ENCODE data around the gene ESR2. TPM values are rescaled to one million over a fixed set of nuclear protein-coding genes. Genes with fewer than 3 reads are reported as not detected.

The ESR2 gene
- total and polyA plus RNA-seq, 2 experiments from 2014 or later = 0.50 to 0.86 TPM

DNA sequence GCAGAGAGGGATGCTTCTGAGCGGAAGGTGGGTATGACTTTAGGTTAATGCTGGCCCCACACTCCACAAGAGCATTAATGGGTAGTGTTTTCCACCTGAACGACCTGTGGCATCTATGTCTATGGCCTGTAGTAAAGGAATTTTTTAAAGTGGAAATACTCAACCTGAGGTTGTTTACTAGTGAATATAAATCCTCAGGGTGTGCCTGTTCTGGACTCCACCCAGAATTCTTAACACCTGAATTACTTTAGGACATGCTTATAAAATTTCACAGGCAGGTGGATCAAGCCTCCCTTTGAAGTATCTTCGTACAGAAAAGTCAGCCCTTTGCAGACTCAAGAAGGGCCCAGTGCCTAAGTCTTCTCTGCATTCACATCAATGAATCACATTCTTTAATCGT is 196.1 kb downstream of the ESR2 start:
- Histone ChIP-seq H3K27ac (no peak overlapping the region), H3K4me3 (no peak overlapping the region), H3K9me3 (ENCODE audit: low read depth) (no peaks in the 10 kb centered on the region), H3K36me3 (no peaks in the 10 kb centered on the region), H3K4me1 (ENCODE audit: low read depth) (no peaks in the 10 kb centered on the region), H3K27me3 (no peaks in the 10 kb centered on the region)
- TF ChIP-seq, protein P1, sequence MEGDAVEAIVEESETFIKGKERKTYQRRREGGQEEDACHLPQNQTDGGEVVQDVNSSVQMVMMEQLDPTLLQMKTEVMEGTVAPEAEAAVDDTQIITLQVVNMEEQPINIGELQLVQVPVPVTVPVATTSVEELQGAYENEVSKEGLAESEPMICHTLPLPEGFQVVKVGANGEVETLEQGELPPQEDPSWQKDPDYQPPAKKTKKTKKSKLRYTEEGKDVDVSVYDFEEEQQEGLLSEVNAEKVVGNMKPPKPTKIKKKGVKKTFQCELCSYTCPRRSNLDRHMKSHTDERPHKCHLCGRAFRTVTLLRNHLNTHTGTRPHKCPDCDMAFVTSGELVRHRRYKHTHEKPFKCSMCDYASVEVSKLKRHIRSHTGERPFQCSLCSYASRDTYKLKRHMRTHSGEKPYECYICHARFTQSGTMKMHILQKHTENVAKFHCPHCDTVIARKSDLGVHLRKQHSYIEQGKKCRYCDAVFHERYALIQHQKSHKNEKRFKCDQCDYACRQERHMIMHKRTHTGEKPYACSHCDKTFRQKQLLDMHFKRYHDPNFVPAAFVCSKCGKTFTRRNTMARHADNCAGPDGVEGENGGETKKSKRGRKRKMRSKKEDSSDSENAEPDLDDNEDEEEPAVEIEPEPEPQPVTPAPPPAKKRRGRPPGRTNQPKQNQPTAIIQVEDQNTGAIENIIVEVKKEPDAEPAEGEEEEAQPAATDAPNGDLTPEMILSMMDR (IDR thresholded peaks at IDR 0.05; ENCODE audit: low read depth, low read length) = no peak
- no peak for DNase-seq (ENCODE audit: low read depth in 1 of 2, low spot score in 1 of 2)

DNA sequence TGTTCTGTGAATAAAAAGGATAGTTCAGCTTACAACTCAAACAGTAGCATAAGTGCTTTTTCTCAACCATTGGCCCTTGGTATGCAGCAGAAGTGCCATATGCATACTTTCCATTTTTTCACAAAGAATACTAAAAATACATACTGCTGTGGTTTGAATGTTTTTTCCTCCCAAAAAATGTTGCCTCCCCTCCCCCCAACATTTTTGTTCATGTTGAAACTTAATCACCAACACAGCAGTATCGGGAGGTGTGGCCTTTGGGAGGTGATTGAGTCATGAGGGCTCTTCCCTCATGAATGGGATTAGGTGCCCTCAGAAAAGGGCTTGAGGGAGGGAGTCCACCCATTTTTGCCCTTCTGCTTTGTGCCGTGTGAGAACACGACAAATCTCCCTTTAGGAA is 198.6 kb downstream of the ESR2 start:
- Histone ChIP-seq H3K27ac (no peak overlapping the region), H3K4me1 (ENCODE audit: low read depth) (no peaks in the 10 kb centered on the region), H3K4me3 (no peak overlapping the region), H3K27me3 (no peaks in the 10 kb centered on the region), H3K36me3 (no peaks in the 10 kb centered on the region), H3K9me3 (ENCODE audit: low read depth) (no peaks in the 10 kb centered on the region)
- peak in 1 of 2 donors; percentile 50 for DNase-seq (ENCODE audit: low read depth in 1 of 2, low spot score in 1 of 2)
- TF ChIP-seq, protein P1 (IDR thresholded peaks at IDR 0.05; ENCODE audit: low read depth, low read length) = no peak

DNA sequence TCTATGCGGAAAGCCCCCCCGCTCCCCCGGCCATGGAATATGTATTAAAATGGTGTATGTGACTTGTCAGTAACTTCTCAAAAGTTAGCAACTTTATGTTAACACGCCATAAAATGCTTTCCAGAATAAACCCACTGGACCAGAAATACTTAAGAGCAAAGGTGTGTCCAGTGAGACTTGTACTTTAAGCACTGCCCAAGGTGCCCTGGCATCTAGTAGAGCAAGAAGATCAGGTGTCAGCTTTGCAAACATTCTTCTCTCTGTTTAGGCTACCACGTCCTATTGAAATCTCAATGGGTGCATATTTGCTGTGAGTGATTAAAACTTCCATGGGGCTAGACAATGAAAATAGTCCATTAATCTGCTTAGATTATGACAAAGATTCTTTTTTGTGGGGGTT is 201.2 kb downstream of the ESR2 start:
- H3K27me3 ChIP-seq = no peaks in the 10 kb centered on the region
- H3K9me3 ChIP-seq (ENCODE audit: low read depth) = no peaks in the 10 kb centered on the region
- H3K36me3 ChIP-seq = no peaks in the 10 kb centered on the region
- no peak for DNase-seq (ENCODE audit: low read depth in 1 of 2, low spot score in 1 of 2)
- no peak overlapping the region for H3K27ac ChIP-seq
- TF ChIP-seq, protein P1 (IDR thresholded peaks at IDR 0.05; ENCODE audit: low read depth, low read length) = no peak
- no peak overlapping the region for H3K4me3 ChIP-seq
- H3K4me1 ChIP-seq (ENCODE audit: low read depth) = no peaks in the 10 kb centered on the region

DNA sequence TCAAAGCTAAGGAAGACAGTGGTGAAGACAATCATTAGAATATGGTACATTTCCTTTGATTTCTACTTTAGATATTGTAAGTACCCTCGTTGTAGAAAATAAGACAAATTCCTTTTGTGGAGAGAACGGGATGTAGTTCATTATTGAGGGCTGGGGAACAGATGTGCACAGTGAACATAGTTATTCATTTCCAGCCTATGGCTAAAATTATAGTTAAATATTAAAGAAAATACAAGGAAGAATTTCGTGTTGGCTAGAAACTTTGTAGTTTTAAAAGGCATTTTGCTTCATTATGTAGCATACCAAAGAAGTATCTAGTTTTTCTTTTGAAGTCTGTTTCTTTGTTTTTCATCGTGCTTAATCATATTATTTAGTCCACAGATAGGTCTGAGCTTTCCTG is 201.8 kb downstream of the ESR2 start:
- no peak overlapping the region for H3K4me3 ChIP-seq
- H3K27ac ChIP-seq = no peak overlapping the region
- H3K27me3 ChIP-seq = no peaks in the 10 kb centered on the region
- H3K9me3 ChIP-seq (ENCODE audit: low read depth) = no peaks in the 10 kb centered on the region
- TF ChIP-seq, protein P1 (IDR thresholded peaks at IDR 0.05; ENCODE audit: low read depth, low read length) = no peak
- H3K4me1 ChIP-seq (ENCODE audit: low read depth) = no peaks in the 10 kb centered on the region
- DNase-seq (ENCODE audit: low read depth in 1 of 2, low spot score in 1 of 2) = no peak
- H3K36me3 ChIP-seq = no peaks in the 10 kb centered on the region

DNA sequence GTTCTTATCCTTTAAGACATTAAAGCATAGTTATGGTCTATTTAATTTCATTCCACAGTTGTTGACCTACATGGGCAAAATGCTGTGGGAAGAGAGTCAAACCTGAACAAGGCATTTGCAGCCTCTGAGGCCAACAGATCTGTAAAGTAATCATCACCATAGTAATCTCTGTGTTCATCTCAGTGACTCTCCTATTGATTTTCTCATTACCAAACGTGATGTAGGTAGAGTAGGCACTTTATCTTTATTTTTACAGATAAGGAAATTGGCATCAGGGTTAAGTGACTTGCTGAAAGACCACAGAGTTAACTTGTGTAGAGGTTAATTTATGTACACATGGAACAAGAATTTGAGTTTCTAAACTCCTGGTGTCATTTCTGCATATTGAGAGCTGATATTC is 203.0 kb downstream of the ESR2 start:
- no peaks in the 10 kb centered on the region for H3K9me3 ChIP-seq (ENCODE audit: low read depth)
- H3K4me3 ChIP-seq = no peak overlapping the region
- no peak overlapping the region for H3K27ac ChIP-seq
- no peak for DNase-seq (ENCODE audit: low read depth in 1 of 2, low spot score in 1 of 2)
- H3K27me3 ChIP-seq = no peaks in the 10 kb centered on the region
- H3K36me3 ChIP-seq = no peaks in the 10 kb centered on the region
- TF ChIP-seq, protein P1 (IDR thresholded peaks at IDR 0.05; ENCODE audit: low read depth, low read length) = no peak
- no peaks in the 10 kb centered on the region for H3K4me1 ChIP-seq (ENCODE audit: low read depth)

DNA sequence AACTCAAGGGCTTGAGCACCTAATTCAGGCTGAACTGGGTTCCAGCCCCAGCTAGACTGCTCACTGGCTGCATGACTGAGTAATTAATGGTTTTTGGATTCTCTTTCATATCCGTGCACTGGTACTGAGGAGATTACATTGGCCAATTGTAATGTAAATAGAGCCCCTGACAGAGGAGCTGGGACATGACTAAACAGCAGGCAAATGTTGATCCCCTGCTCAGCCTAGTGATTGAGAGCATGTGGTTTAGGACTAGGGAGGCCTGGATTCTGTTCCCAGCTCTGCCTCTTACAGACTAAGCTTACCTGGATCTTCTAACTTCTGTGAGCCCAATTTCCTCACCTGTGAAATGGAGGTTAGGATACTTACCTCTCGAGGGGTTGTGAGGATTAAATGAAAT is 204.3 kb downstream of the ESR2 start:
- TF ChIP-seq, protein P1 (IDR thresholded peaks at IDR 0.05; ENCODE audit: low read depth, low read length) = no peak
- no peaks in the 10 kb centered on the region for H3K27me3 ChIP-seq
- H3K36me3 ChIP-seq = no peaks in the 10 kb centered on the region
- H3K4me1 ChIP-seq (ENCODE audit: low read depth) = no peaks in the 10 kb centered on the region
- H3K9me3 ChIP-seq (ENCODE audit: low read depth) = no peaks in the 10 kb centered on the region
- no peak for DNase-seq (ENCODE audit: low read depth in 1 of 2, low spot score in 1 of 2)
- no peak overlapping the region for H3K4me3 ChIP-seq
- no peak overlapping the region for H3K27ac ChIP-seq

Data from cardiac muscle cell (in vitro differentiated cells and primary cell).